ENCODE measurements around the gene GRK2. TPM values are rescaled to one million over a fixed set of nuclear protein-coding genes. Genes with fewer than 3 reads are reported as not detected.

The GRK2 gene
- total and polyA plus RNA-seq, 2 donors (not counting 1 experiment from before 2014, with no cell fraction given) = 294 to 534 TPM

- Histone ChIP-seq H3K27ac (ENCODE audit: low read length in 2 of 2) (peak overlapping the region; percentile 73 to 82), H2AFZ (ENCODE audit: insufficient read depth, low read depth, low read length, poor library complexity, severe bottlenecking) (no peak overlapping the region), H4K20me1 (ENCODE audit: control insufficient read depth, insufficient read depth, low read length, poor library complexity, severe bottlenecking) (peaks cover 83% of the 10 kb centered on the region), H3K9ac (ENCODE audit: low read length) (peak overlapping the region; percentile 95), H3K27me3 (replicated peaks in 1 of 4; ENCODE audit: control extremely low read depth in 1 of 4, control insufficient read depth in 3 of 4, insufficient read depth in 4 of 4, low read length in 3 of 4) (no peaks in the 10 kb centered on the region), H3K4me1 (ENCODE audit: control insufficient read depth in 2 of 2, insufficient read depth in 2 of 2, low read length in 2 of 2) (peaks cover 98 to 99% of the 10 kb centered on the region in 2 donors), H3K4me3 (ENCODE audit: control extremely low read depth in 1 of 5, extremely low read depth in 1 of 5, insufficient read depth in 1 of 5, low read depth in 2 of 5, low read length in 4 of 5) (peak overlapping the region in 3 of 5 experiments; percentile 5 to 24 (median 16)), H3K79me2 (ENCODE audit: control insufficient read depth, insufficient read depth, low read length) (peaks cover 100% of the 10 kb centered on the region), H3K4me2 (replicated peaks; ENCODE audit: low read depth, low read length, poor library complexity, severe bottlenecking) (peak overlapping the region; percentile 92), H3K9me3 (ENCODE audit: control extremely low read depth in 1 of 3, control insufficient read depth in 2 of 3, insufficient read depth in 1 of 3, low read length in 2 of 3) (no peaks in the 10 kb centered on the region), H3K36me3 (replicated peaks in 1 of 2; ENCODE audit: control extremely low read depth in 1 of 2, control insufficient read depth in 1 of 2, extremely low read depth in 1 of 2, insufficient read depth in 2 of 2, low read length in 1 of 2) (peaks cover 0 to 80% of the 10 kb centered on the region in 2 experiments)
- Mint-ChIP-seq H3K4me3 (peak overlapping the region; percentile 98), H3K27me3 (no peaks in the 10 kb centered on the region), H3K27ac (peak overlapping the region; percentile 98), H3K4me1 (peaks cover 96% of the 10 kb centered on the region), H3K9me3 (ENCODE audit: insufficient read depth) (no peaks in the 10 kb centered on the region)
- DNase-seq = peak; percentile 61
- no peak for ATAC-seq (ENCODE audit: low read depth)
- intact Hi-C loops (cut with micrococcal nuclease) = no loop called here
- TF ChIP-seq CTCF (IDR thresholded peaks at IDR 0.05) (no peak), EZH2 (IDR thresholded peaks at IDR 0.05; ENCODE audit: borderline replicate concordance, insufficient read depth, low read depth, low read length, poor library complexity, severe bottlenecking) (no peak)
- ChIA-PET POLR2A (interaction anchor here (0.7 to 7.8 kb wide), 9 partner anchors 10 to 119 kb away, joined by 3 to 131 read pairs (median 6); partner anchors contain the start of genes ANKRD13D, POLD4 and RAD9A), CTCF (interaction anchor here (0.9 to 4.6 kb wide), 10 partner anchors 10 to 233 kb away, joined by 3 to 24 read pairs (median 5); partner anchors contain the start of genes ANKRD13D and PITPNM1)
- WGBS (ENCODE audit: insufficient coverage) = 41% methylated on average over 21 of the region's 23 CpGs
These were observed 6.3 kb downstream of the GRK2 start for GRCh38 chr11:67272327-67273259.

Measured in B cell (primary cell).